ES-I3 (cell line): ENCODE results near the gene POLN.
"Not testable (repeated sequence)": the region's sequence is repeated elsewhere in the genome, so short reads cannot be mapped to it uniquely, and the experiment has no call there.

Experiments
- H3K36me3 ChIP-seq: 2 replicates; pipeline ENCODE4 v1.6.1; 2013; ENCODE audit warnings: mild to moderate bottlenecking, low read length, control low read depth, moderate library complexity; ENCODE audit not compliant: insufficient read depth
- H3K4me1 ChIP-seq: 2 replicates; pipeline ENCODE4 v1.6.1; 2013; ENCODE audit warnings: mild to moderate bottlenecking, control low read depth, low read length; ENCODE audit not compliant: insufficient read depth
- H3K9ac ChIP-seq: 2 replicates; pipeline ENCODE4 v1.6.1; 2013; ENCODE audit warnings: low read depth, mild to moderate bottlenecking, low read length, moderate library complexity
- H3K9me3 ChIP-seq: 2 replicates; pipeline ENCODE4 v1.6.1; 2013; ENCODE audit warnings: mild to moderate bottlenecking, low read length, moderate library complexity; ENCODE audit not compliant: control insufficient read depth, insufficient read depth

The POLN gene

DNA sequence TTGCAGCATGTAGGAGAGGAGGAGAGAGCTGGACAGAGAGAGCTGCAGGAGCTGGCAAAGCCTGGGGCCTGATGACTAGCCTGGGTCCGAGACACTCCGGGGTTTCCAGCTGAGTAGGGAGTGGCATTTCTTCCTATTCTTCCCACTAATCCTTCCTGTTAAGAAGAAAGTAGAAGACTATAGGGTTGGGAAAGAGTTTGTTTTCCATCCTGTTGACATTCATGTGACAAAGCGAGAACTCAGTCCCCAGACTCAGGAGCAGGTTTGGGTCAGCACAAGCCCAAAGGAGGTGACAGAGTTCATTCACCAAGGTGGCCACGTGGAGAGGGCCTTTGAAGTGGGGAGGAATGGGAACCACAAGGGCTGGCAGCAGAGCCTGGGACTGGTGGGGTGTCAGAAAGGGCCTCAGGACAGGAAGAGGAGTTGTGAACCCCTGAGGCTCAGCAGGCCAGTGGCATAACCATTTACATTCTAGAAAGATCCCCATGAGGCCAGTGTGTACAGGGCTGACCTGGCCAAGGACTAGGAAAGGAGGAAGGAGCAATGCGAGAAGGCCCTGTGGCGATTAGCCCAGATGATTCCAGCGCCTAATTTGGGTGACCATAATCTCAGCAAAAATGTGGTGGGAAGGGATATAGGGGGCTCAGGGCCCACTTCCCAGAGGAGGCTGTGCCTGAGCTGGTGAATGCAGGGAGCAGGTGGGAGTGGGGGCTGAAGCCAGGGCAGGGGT is 3.3 kb upstream of the POLN start:
- Histone ChIP-seq H3K9me3 (peaks cover 12% of the 10 kb centered on the region), H3K9ac (no peak overlapping the region), H3K4me1 (peaks cover 7% of the 10 kb centered on the region; the same call in 1 of the 2 replicates), H3K36me3 (no peaks in the 10 kb centered on the region)

DNA sequence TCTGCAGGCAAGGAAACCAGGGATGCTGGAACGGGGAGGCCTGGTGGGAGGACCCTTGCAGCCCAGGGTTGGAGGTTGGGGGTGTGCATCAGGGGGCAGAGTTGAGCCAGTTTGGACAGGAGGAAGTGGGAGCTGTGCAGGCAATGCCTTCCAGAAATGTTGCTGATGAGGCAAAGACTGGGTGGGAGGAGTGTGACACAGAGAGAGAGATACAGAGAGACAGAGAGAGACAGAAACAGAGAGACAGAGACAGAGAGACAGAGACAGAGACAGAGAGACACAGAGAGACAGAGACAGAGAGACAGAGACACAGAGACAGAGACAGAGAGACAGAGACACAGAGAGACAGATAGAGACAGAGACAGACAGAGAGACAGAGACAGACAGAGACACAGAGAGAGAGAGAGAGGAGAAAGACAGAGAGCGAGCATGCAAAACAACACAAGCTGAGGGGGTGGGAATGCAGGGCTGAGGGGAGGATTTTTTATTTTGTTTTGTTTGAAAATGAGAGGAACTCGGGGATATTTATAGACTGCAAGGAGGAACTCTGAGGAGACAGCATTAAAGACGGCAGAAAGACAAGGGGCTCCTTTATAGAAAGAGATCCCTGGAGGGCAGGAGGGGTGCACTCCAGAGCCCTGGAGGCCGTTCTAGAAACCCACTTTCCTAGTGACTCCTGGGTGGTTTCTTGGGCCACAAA is 1.9 kb upstream of the POLN start:
- H3K4me1 ChIP-seq, result peaks cover 8% of the 10 kb centered on the region; the same call in 1 of the 2 replicates
- H3K9ac ChIP-seq, result no peak overlapping the region
- H3K36me3 ChIP-seq, result no peaks in the 10 kb centered on the region
- peaks cover 12% of the 10 kb centered on the region for H3K9me3 ChIP-seq

DNA sequence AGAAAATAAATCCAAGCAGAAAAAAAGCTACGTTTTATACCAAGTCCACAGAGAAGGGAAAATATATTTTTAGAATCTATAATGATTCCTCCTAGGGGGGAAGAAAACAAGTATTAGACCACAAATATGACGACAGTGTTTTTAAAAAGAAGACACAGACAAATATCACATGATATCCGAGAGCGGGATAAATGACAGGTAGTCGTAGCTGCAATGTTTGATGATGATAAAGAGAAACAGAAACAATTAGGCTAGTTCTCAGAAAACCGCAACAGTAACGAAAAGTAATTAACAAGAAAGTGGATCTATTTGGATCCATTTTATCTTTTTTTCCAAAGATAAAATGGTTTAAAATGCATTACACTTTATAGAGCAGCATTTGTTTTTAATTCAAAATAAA is 918 bp downstream of the POLN start:
- Histone ChIP-seq H3K9me3 (peaks cover 12% of the 10 kb centered on the region), H3K36me3 (no peaks in the 10 kb centered on the region; the same call in 1 of the 2 replicates), H3K9ac (peak overlapping the region; percentile 92), H3K4me1 (peaks cover 8% of the 10 kb centered on the region; the same call in 1 of the 2 replicates)

DNA sequence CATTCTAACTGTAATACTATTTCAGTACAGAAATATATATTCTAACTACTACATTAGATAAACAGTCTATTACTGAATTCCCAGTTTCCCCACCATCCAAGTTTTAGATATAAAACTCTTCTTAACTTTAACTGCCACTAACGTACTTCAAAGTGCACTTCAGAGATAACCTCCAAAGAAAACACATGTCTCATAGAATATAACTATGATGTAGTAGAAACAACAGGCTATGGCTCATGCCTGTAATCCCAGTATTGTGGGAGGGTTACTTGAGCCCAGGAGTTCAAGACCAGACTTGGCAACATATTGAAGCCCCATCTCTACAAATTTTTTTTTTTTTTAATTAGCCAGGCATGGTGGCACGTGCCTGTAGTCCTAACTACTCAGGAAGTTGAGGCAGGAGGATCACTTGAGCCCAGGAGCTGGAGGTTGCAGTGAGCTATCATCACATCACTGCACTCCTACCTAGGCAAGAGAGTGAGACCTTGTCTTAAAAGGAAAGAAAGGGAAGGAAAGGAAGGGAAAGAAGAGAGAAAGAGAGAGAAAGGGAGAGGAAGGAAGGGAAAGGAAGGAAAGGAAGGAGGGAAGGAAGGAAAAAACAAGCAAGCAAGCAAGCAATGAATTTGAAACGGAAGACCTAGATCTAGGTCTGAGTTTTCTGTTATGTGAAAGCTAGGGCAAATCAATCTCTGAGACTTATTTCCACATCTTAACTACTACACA is 4.8 kb downstream of the POLN start:
- no peaks in the 10 kb centered on the region; the same call in none of the 2 replicates for H3K36me3 ChIP-seq
- H3K9ac ChIP-seq, result no peak overlapping the region
- peaks cover 8% of the 10 kb centered on the region; the same call in 1 of the 2 replicates for H3K4me1 ChIP-seq
- no peaks in the 10 kb centered on the region for H3K9me3 ChIP-seq

DNA sequence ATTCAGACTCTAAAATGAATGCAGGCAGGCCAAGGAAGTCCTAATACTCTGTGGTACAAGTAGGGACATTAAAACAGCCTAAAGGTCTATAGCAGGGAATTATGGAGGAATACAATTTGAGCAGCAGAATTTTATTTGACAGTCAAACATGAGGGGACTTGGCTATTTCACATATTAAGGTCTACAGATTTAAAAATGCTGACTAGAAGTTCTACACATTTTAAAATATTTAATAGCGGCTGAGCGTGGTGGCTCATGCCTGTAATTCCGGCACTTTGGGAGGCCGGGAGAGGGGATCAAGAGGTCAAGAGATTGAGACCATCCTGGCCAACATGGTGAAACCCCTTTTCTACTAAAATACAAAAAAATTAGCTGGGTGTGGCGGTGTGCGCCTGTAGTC is 10.8 kb downstream of the POLN start:
- no peaks in the 10 kb centered on the region for H3K9me3 ChIP-seq
- H3K4me1 ChIP-seq, result no peaks in the 10 kb centered on the region
- no peaks in the 10 kb centered on the region; the same call in none of the 2 replicates for H3K36me3 ChIP-seq
- no peak overlapping the region for H3K9ac ChIP-seq

DNA sequence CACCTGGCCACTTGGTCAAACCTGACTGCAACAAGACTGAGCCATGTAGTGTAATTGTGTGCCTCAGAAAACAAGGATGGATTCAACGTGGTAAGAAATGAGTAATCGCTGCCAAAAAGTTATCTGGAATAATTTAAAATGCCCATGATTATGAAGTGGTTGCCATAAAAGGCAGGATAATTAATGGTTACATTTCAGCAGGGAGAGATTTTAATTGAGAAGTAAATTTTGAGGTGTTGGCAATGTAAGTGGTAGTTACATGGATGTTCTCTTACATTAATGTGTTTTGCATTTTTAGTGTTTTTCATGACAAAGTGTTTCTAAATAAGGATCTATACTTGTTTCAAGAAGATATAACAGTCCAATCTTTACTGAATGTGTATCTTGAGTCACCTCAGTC is 15.7 kb downstream of the POLN start:
- H3K9me3 ChIP-seq, result no peaks in the 10 kb centered on the region
- no peak overlapping the region for H3K9ac ChIP-seq
- peaks cover 17% of the 10 kb centered on the region for H3K4me1 ChIP-seq
- no peaks in the 10 kb centered on the region; the same call in 1 of the 2 replicates for H3K36me3 ChIP-seq

DNA sequence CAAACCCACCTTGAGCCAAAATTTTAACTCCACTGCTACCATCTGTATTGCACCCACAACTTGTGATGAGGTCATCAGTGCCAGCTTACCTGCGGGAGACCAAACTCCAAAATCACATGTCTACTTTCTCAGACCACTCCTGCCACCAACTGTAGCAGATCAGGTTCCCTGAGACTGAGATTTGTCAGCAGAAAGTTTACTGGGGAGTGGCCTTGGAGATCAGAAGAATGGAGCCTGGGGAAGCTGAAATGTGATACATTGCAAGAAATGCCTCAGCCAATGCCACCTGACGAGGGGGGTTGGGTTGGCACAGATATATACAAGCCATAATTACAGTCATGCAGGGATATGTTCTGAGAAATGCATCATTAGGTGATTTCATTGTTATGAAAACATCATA is 19.1 kb downstream of the POLN start:
- Histone ChIP-seq H3K9me3 (no peaks in the 10 kb centered on the region), H3K36me3 (no peaks in the 10 kb centered on the region; the same call in 1 of the 2 replicates), H3K4me1 (peaks cover 24% of the 10 kb centered on the region), H3K9ac (no peak overlapping the region)

DNA sequence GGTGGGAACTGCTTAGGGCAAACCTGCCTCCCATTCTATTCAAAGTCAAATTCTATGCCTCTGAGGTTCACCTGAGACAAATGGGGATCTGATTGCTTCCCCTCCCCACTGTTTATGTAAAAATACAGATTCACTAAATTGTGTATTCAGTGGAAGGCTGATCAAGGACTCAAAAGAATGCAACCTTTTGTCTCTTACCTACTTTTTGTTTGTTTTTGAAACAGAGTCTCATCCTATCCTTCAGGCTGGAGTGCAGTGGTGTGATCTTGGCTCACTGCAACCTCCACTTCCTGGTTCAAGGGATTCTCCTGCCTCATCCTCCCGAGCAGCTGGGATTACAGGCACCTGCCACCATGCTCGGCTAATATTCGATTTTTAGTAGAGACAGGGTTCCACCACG is 20.5 kb downstream of the POLN start:
- H3K9me3 ChIP-seq, H3K9ac ChIP-seq, H3K36me3 ChIP-seq: not testable (repeated sequence)
- peaks cover 24% of the 10 kb centered on the region for H3K4me1 ChIP-seq

DNA sequence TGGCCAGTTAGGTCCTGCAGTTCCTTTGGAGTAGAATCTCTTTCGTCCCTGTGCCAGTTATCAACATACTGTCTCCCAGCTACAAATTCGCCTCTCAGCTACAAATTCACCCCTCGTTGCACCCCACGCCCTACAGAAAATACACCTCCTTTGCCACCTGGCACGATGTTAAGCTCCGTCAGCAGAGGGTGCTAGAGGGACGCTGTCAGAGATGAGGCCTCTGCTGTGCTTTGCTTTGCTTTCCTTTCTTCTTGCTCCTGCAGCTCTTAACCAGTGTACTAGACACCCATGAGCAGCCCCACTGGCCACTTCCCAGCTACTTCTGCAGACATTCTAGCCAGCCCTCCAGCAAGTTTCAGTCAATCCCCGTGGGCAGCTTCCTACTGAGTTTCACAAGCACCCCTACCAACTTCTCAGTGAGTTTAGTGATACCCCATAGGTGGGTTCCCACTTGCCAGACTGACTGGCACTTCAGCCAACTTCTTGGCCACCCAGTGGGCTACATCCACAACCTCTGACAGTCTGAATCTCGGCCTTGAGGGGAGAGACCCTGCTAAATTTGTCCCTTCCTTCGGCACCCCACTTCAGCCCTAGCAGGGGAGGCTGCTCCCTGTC is 21.8 kb downstream of the POLN start:
- H3K4me1 ChIP-seq, result peaks cover 24% of the 10 kb centered on the region
- H3K9me3 ChIP-seq, result no peaks in the 10 kb centered on the region
- no peaks in the 10 kb centered on the region for H3K36me3 ChIP-seq
- no peak overlapping the region for H3K9ac ChIP-seq

DNA sequence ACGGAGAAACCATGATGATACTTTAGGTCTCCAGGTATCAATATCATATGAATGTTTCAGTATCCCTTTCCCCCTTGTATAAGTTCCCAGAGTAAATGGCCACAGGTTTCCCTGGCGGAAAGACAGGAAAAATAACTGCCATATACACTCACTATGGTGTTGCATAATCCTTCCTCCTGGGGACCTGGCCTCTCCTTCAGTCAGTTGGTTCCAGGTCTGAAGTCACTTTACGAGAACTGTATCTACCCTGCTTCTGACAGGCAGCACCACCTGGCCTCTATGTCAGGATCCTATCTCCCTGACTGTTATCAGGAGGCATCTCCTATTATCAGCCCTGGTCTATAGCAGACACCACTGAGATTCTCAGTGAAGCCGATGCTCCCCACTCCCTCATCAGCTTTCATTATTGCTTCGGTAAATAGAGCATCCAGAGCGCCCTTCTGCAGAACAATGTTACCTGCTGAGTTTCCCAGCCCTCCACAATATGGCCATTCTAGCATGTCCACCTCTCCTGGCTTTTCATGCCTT is 22.6 kb downstream of the POLN start:
- Histone ChIP-seq H3K4me1 (peaks cover 24% of the 10 kb centered on the region), H3K36me3 (no peaks in the 10 kb centered on the region), H3K9ac (no peak overlapping the region), H3K9me3 (no peaks in the 10 kb centered on the region)

DNA sequence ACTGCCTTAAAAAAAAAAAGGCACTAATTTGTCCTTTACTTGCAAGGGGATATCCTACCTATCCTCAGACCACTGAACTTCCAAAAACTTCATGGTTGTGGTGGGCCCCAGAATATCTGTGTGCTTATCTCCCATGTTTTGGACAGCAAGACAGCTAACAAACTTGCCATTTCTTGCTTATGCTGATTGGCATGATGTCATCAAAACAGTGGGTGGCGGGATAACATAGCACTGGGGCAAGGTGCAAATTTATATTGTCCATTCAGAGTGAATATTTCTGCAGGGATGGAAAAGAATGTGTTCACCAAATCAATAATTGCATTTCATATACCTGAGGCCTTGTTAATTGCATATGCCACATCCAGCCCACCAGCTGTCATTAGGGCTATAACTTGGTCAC is 23.5 kb downstream of the POLN start:
- no peaks in the 10 kb centered on the region for H3K9me3 ChIP-seq
- no peaks in the 10 kb centered on the region for H3K36me3 ChIP-seq
- peaks cover 24% of the 10 kb centered on the region for H3K4me1 ChIP-seq
- no peak overlapping the region for H3K9ac ChIP-seq

DNA sequence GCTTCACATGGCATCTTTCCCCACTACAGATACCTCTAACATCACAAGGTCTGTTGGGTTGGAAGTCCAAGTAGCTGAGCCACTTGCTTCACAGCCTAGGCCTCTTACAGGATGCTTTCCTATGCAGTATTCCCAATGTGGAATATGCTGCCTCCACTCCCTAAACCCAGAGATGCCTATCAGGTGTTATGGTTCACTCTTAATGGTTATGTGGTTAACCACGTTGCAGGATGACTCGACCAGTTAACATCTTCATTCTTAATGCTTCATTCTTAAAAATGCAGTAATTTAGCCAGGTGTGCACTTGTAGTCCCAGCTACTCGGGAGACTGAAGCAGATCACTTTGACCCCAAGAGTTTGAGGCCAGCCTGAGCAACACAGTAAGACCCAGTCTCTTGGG is 24.2 kb downstream of the POLN start:
- Histone ChIP-seq H3K9me3 (no peaks in the 10 kb centered on the region), H3K36me3 (no peaks in the 10 kb centered on the region), H3K9ac (no peak overlapping the region)

DNA sequence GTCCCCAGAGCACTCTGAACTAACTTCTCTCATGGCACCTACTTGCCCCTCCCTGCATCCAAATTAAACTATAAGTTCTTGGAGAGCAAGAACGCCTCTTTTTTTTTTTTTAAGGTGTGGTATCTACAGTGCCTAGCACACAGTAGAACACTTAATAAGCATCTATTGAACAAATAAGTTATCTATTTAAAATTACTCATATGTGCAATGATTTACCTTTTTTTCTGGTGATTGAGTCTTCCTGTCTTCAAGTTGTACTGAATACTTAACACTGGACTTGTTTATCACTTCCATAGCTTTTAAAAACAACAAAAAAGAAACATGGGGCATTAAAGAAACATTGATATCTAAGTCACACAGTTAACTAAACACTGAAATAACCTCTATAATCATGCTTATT is 29.1 kb downstream of the POLN start:
- Histone ChIP-seq H3K9ac (no peak overlapping the region), H3K9me3 (no peaks in the 10 kb centered on the region), H3K36me3 (no peaks in the 10 kb centered on the region), H3K4me1 (no peaks in the 10 kb centered on the region)

More for the DNA sequence above, 24.2 kb downstream of the POLN start:
- peaks cover 20% of the 10 kb centered on the region for H3K4me1 ChIP-seq

DNA sequence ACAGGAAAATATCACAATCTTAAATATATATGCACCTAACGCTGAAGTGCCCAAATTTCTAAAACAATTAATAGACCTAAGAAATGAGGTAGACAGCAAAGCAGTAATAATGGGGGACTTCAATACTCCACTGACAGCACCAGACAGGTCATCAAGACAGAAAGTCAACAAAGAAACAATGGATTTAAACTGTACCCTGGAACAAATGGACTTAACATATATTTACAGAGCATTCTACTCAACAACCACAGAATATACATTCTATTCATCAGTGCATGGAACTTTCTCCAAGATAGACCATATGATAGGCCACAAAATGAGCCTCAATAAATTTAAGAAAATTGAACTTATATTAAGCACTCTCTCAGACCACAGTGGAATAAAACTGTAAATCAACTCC is 39.1 kb downstream of the POLN start:
- not testable (repeated sequence) for H3K9me3 ChIP-seq, H3K4me1 ChIP-seq, H3K9ac ChIP-seq, H3K36me3 ChIP-seq
